Stomach (tissue), 9 donors: ENCODE results near the gene PHLPP2. TPM values are rescaled to one million over a fixed set of nuclear protein-coding genes. Genes with fewer than 3 reads are reported as not detected.
A peak's percentile ranks its signal among the peaks of the same experiment; 100 is the strongest.
"Not testable (repeated sequence)": the region's sequence is repeated elsewhere in the genome, so short reads cannot be mapped to it uniquely, and the experiment has no call there.

Experiments
- DNase-seq, 2 donors: peaks; one replicate each; pipeline versions ENCODE4 v3.0.0 to v3.0.0-alpha.2; 2013 to 2019
- H3K27ac ChIP-seq, 5 donors: fragments of 200-600 bp in 4 of 5; sonication (generic) in 4 of 5; one replicate each; pipeline ENCODE4 v1.5.1; 2013 to 2019; ENCODE audit warnings: mild to moderate bottlenecking in 1 of 5, moderate library complexity in 1 of 5
- H3K27me3 ChIP-seq, 3 donors: fragments of 200-600 bp; sonication (generic); one replicate each; pipeline ENCODE4 v1.5.1; 2017 to 2019; ENCODE audit warnings: mixed run types in 1 of 3
- H3K36me3 ChIP-seq, 4 donors: fragments of 200-600 bp; sonication (generic); 1 replicate in 3 of 4; 2 replicates in 1 of 4; pipeline ENCODE4 v1.5.1; 2016 to 2019
- H3K4me1 ChIP-seq, 4 donors: fragments of 200-600 bp; sonication (generic); one replicate each; pipeline ENCODE4 v1.5.1; 2016 to 2019
- H3K4me3 ChIP-seq, 4 donors: fragments of 200-600 bp; sonication (generic) in 3 of 4; one replicate each; pipeline ENCODE4 v1.5.1; 2016 to 2019; ENCODE audit warnings: mild to moderate bottlenecking in 1 of 4
- H3K9me3 ChIP-seq, 4 donors: fragments of 200-600 bp; sonication (generic); one replicate each; pipeline ENCODE4 v1.5.1; 2016 to 2019
- EP300 ChIP-seq: sonication (generic); formaldehyde crosslinking; IDR thresholded peaks from one replicate; pipeline ENCODE4 v1.6.1; 2017; ENCODE audit warnings: antibody characterized with exemption
- POLR2A ChIP-seq, 4 donors: fragments of 450-650 bp; IDR thresholded peaks; one replicate each; pipeline ENCODE4 v1.6.1; 2016; ENCODE audit warnings: antibody characterized with exemption in 4 of 4, control low read depth in 2 of 4, mild to moderate bottlenecking in 1 of 4, moderate library complexity in 1 of 4
- POLR2AphosphoS5 ChIP-seq, 3 donors: sonication (generic); formaldehyde crosslinking; IDR thresholded peaks; one replicate each; pipeline ENCODE4 v1.6.1; 2016; ENCODE audit warnings: antibody characterized with exemption in 3 of 3
- WGBS, 5 donors: extraction: QIAGEN DNeasy Blood & Tissue Kit in 3 of 5; methylation state at CpG; one replicate each; pipeline versions ENCODE4 v1.1.5 to v1.1.7; 2013 to 2018; 5-methylcytosine and 5-hydroxymethylcytosine counted together
- intact Hi-C: fragments of 100-400 bp; cut with DNase I; formaldehyde crosslinking; loops from one replicate; pipeline ENCODE4 v1.15.1; 2023; ENCODE audit warnings: low total_unique reads
- polyA plus RNA-seq, 3 donors: library from polyadenylated mRNA; stranded (reverse); fragments of 200-250 nt; gene quantifications; one replicate each; pipeline ENCODE4 v1.2.3, GENCODE V29; 2013
- total RNA-seq, 5 donors: library from RNA; depleted of rRNA; stranded (reverse); fragments of >200 nt; gene quantifications; one replicate each; pipeline versions ENCODE4 v1.1.0 to v1.2.3, GENCODE V29; 2014 to 2016
- TF ChIP-seq, protein P1 (sequence below), 7 experiments: fragments of 450-650 bp in 4 of 7; fragments of 200-600 bp in 3 of 7; sonication (generic) in 3 of 7; IDR thresholded peaks; one replicate each; pipeline ENCODE4 v1.5.1; 2016 to 2019; ENCODE audit warnings: antibody characterized with exemption in 7 of 7, control low read depth in 2 of 7, mild to moderate bottlenecking in 1 of 7
- donor health status: healthy with polysubstance abuse.
- donor health status: Bipolar disorder and iron deficiency.
- donor health status: healthy.

Gene PHLPP2
- total and polyA plus RNA-seq, 8 donors, result 0.76 to 10.1 (median 3.6) TPM

DNA sequence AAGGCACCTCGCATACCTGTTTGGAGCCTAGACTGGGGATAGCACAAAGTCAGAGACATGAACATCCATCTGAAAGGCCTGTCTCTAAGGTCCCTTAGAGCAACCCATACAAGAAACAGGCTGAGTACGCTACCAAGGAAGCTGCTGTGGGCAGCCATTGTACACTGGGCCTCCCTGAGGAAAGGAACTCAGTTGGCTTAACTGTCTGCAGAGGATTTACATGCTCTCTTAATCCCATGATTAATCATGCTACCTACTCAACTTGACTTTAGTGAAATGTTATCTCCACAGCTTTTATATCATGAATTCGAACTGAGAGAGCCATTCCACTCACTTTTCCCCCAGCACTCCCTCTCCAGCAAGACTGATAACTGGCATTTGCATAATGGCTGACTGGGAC, 26.0 kb downstream of the PHLPP2 start:
- TF ChIP-seq EP300, result no peak
- DNase-seq, result no peak
- Histone ChIP-seq H3K27me3 (no peaks in the 10 kb centered on the region), H3K4me1 (no peaks in the 10 kb centered on the region), H3K9me3 (no peaks in the 10 kb centered on the region), H3K4me3 (no peak overlapping the region), H3K27ac (no peak overlapping the region), H3K36me3 (peaks cover 0 to 30% (median 17%) of the 10 kb centered on the region in 4 donors)
- 81 to 87% (median 86%) methylated on average over 3 of the region's 3 CpGs for WGBS, 5 donors
- intact Hi-C loops, result no loop called here

DNA sequence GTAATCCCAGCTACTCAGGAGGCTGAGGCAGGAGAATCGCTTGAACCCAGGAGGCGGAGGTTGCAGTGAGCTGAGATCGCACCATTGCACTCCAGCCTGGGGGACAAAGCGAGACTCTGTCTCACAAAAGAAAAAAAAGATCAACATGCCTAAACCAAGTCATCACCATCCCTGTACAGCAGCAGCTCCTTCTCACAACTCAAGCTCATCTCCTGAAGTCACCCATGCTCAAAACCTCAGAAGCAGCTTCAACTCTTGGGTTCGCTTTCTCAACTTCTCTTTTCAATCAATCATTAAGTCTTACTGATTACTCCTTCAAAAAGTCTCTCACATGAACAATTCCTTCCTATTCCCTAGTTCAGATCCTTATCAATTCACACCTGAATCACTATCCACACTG, 31.3 kb downstream of the PHLPP2 start:
- Histone ChIP-seq H3K27ac (no peak overlapping the region), H3K4me3 (no peak overlapping the region), H3K4me1 (no peaks in the 10 kb centered on the region), H3K27me3 (no peaks in the 10 kb centered on the region), H3K9me3 (no peaks in the 10 kb centered on the region), H3K36me3 (peaks cover 9 to 25% (median 24%) of the 10 kb centered on the region in 4 donors)
- no peak for DNase-seq
- WGBS, 5 donors, result 89 to 100% (median 97%) methylated on average over 4 to 5 of the region's 5 CpGs
- TF ChIP-seq EP300, result no peak
- intact Hi-C loops, result no loop called here

DNA sequence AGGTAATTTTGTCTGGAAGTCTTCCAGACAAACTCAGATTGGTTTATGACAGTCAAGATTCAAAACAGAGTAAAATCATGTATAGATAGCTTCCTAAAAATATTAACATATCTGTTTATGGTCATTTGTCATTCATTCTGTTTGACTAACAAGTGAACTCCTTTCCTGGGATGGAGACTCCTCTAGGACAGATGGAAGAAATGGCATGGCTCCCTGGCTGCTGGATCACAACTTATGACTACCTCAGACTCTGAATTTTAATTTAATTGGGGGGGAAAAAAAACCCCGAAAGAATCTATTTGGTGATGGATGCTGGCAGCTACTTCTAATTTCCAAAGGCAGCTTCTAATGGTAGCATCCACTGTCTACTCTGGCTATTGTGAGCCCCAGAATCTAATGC, 34.6 kb downstream of the PHLPP2 start:
- 0% methylated on average over 1 of the region's 1 CpG for WGBS, 5 donors
- Histone ChIP-seq H3K9me3 (no peaks in the 10 kb centered on the region), H3K4me1 (no peaks in the 10 kb centered on the region), H3K27me3 (no peaks in the 10 kb centered on the region), H3K36me3 (peaks cover 9 to 43% (median 33%) of the 10 kb centered on the region in 4 donors), H3K27ac (no peak overlapping the region), H3K4me3 (no peak overlapping the region)
- intact Hi-C loops, result no loop called here
- TF ChIP-seq EP300 (no peak), POLR2AphosphoS5 (IDR thresholded peaks at IDR 0.05) (no peak), POLR2A (IDR thresholded peaks at IDR 0.05) (no peak)
- TF ChIP-seq, protein P1, sequence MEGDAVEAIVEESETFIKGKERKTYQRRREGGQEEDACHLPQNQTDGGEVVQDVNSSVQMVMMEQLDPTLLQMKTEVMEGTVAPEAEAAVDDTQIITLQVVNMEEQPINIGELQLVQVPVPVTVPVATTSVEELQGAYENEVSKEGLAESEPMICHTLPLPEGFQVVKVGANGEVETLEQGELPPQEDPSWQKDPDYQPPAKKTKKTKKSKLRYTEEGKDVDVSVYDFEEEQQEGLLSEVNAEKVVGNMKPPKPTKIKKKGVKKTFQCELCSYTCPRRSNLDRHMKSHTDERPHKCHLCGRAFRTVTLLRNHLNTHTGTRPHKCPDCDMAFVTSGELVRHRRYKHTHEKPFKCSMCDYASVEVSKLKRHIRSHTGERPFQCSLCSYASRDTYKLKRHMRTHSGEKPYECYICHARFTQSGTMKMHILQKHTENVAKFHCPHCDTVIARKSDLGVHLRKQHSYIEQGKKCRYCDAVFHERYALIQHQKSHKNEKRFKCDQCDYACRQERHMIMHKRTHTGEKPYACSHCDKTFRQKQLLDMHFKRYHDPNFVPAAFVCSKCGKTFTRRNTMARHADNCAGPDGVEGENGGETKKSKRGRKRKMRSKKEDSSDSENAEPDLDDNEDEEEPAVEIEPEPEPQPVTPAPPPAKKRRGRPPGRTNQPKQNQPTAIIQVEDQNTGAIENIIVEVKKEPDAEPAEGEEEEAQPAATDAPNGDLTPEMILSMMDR (IDR thresholded peaks at IDR 0.05), result no peak
- no peak for DNase-seq

DNA sequence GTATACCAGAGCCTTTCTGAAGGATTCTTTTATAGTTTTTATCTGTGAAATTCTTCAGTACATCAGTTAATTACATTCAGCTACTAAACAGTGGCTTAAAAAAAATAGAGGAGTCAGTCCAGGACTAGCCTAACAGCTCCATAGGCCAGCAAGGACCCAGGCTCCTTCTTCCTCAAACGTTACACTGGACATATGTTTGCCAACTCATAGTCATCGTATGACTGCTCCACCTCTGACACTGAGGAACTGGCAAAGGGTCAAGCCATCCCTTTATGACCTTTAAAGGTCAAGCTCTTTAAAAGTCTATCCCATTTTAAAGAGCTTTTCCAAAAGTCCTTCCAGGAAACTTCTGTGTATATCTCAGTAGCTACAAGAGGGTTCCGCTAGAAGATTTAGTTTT, 36.6 kb downstream of the PHLPP2 start:
- Histone ChIP-seq H3K9me3 (no peaks in the 10 kb centered on the region), H3K36me3 (peaks cover 9 to 61% (median 53%) of the 10 kb centered on the region in 4 donors), H3K27ac (no peak overlapping the region), H3K27me3 (no peaks in the 10 kb centered on the region), H3K4me1 (no peaks in the 10 kb centered on the region), H3K4me3 (no peak overlapping the region)
- 51 to 58% (median 54%) methylated on average over 3 of the region's 3 CpGs for WGBS, 5 donors
- DNase-seq, result no peak
- intact Hi-C loops, result no loop called here
- TF ChIP-seq, protein P1 (IDR thresholded peaks at IDR 0.05), result no peak
- TF ChIP-seq POLR2A (IDR thresholded peaks at IDR 0.05) (no peak), POLR2AphosphoS5 (IDR thresholded peaks at IDR 0.05) (no peak), EP300 (no peak)

- H3K27me3 ChIP-seq, H3K4me1 ChIP-seq, intact Hi-C loops, DNase-seq, H3K4me3 ChIP-seq, H3K27ac ChIP-seq, H3K9me3 ChIP-seq: not testable (repeated sequence)
- 96 to 97% (median 97%) methylated on average over 12 of the region's 12 CpGs for WGBS, 5 donors
- H3K36me3 ChIP-seq, result peaks cover 0 to 77% (median 67%) of the 10 kb centered on the region in 4 donors
Observed at GRCh38 chr16:71684280-71684679, 40.2 kb downstream of the PHLPP2 start.

GRCh38 chr16:71681360-71681759, 43.1 kb downstream of the PHLPP2 start:
- Histone ChIP-seq H3K27me3 (no peaks in the 10 kb centered on the region), H3K4me1 (no peaks in the 10 kb centered on the region), H3K27ac (no peak overlapping the region), H3K36me3 (peaks cover 0 to 87% (median 75%) of the 10 kb centered on the region in 4 donors), H3K9me3 (no peaks in the 10 kb centered on the region), H3K4me3 (no peak overlapping the region)
- 59 to 82% (median 64%) methylated on average over 2 of the region's 2 CpGs for WGBS, 5 donors
- no peak for TF ChIP-seq POLR2A (IDR thresholded peaks at IDR 0.05)
- DNase-seq, result peak in 1 of 2 donors; percentile 7
- intact Hi-C loops, result no loop called here
